Fibroblast of pulmonary artery (primary cell): ENCODE data around the gene OR2Z1.
"Not testable (repeated sequence)": the region's sequence is repeated elsewhere in the genome, so short reads cannot be mapped to it uniquely, and the experiment has no call there.

Experiments
- DNase-seq: peaks from one replicate; pipeline ENCODE4 v3.0.0-alpha.2; 2010; ENCODE audit warnings: low read depth
- H3K4me3 ChIP-seq: replicated peaks from 2 replicates; pipeline ENCODE4 v1.5.1; 2011; ENCODE audit warnings: low read depth, mild to moderate bottlenecking, control low read depth, low read length, moderate library complexity
- CTCF ChIP-seq: IDR thresholded peaks from 2 replicates; pipeline ENCODE4 v1.5.1; 2011; ENCODE audit warnings: mild to moderate bottlenecking, control low read depth, low read length, inconsistent platforms; ENCODE audit errors: missing control alignments

Gene OR2Z1

DNA sequence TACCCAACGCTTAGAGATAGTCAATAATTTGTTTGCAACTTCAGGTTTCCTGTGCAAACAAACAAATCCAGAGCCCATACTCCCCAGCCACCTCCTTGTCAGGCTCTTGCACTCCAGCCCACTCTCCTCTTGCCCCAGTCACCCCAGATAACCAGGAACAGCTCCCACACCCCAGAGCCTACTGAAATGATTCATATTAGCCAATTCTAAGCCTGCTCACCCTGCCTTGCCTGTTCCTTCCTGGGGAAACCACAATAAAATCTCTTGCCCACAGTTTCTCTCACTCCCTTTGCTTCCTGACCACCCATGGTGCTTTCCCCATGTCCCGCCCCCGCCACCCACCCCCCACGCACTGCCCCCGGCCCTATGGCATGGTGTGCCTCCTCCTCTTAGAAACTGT lies 19.1 kb upstream of the OR2Z1 start:
- H3K4me3 ChIP-seq, result no peak overlapping the region
- DNase-seq, result no peak
- no peak for TF ChIP-seq CTCF

- no peak for DNase-seq
- no peak for TF ChIP-seq CTCF
- no peak overlapping the region for H3K4me3 ChIP-seq
Measured at GRCh38 chr19:8703223-8703622, 18.2 kb upstream of the OR2Z1 start.

DNA sequence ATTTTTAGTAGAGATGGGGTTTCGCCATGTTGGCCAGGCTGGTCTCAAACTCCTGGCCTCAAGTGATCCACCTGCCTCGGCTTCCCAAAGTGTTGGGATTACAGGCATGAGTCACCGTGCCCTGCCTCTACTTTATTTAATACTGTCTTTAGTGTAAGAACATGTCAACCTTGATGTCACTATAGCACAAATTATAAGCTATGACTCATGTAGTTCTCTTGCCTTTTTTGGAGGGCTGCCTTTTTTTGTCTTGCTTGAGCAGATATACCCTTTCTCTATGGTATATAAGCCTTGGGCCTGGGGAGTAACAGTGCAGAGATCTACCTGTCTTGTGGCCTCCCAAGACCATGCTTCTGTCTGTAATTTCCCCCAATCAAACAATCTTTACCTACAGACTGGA lies 16.1 kb upstream of the OR2Z1 start:
- not testable (repeated sequence) for DNase-seq

DNA sequence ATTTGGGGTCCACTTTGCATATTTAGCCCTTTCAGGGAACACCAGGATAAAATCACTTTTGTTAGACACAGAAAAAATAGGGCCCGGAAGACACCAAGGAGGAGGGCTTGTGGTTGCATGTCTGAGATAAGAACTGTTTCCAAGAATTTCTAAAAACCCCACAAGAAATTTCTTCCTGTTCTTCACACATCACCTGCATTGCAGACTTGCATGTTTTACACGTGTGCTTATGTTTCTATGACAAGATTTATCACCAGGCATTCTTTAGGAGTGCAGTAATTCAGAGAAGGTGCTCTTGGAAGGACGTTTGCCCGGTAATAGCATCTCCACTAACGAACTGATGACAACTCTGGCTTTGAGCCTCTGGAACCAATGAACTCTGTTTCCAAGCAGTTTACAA lies 15.7 kb upstream of the OR2Z1 start:
- no peak for TF ChIP-seq CTCF
- H3K4me3 ChIP-seq, result no peak overlapping the region
- no peak for DNase-seq

More for the DNA sequence above, 16.1 kb upstream of the OR2Z1 start:
- H3K4me3 ChIP-seq, result not testable (repeated sequence)

DNA sequence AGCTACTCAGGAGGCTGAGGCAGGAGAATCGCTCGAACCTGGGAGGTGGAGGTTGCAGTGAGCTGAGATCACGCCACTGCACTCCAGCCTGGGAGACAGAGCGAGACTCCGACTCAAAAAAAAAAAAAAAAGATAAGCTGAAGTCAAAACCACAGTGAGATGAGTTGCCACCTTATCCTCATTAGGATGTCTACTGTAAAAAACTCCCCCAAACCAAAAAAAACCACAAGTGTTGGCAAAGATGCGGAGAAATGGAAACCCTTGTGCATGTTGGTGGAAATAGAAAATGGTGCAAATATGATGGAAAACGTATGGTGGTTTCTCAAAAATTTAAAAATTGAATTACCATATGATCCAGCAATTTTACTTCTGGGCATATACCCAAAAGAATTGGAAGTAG lies 11.1 kb upstream of the OR2Z1 start:
- not testable (repeated sequence) for DNase-seq

DNA sequence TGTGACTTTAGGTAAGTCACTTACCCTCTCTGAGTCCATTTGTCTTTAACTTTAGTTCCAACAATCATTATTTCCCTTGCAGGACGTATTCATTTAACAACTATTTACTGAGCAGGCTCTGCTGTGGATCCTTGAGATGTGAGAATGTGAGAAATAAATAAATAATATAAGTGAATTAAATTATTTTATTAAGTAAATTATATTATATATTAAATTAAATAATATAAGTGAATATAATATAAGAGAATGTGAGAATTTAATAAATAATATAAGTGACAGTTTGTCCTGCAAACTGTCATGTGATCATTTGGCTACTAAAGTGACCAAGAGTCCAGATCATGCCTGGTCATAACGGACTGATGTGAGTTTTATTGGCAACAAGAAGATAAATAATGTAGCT lies 598 bp downstream of the OR2Z1 start:
- DNase-seq, result no peak
- H3K4me3 ChIP-seq, result no peak overlapping the region
- no peak for TF ChIP-seq CTCF

More for the DNA sequence above, 11.1 kb upstream of the OR2Z1 start:
- H3K4me3 ChIP-seq, result not testable (repeated sequence)

DNA sequence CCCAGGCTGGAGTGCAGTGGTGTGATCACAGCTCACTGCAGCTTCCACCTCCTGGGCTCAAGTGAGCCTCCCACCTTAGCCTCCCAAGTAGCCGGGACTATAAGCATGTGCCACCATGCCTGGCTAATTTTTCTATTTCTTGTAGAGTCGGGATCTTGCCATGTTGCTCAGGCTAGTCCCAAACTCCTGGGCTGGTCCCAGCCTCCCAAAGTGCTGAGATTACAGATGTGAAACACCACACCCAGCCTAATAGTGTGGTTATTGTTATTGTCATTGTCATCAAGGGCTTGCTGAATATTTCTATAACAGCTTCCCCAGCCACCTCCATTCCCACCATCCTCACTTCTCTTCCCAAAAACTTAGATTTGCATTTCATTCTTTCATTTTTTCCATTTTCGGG lies 2.8 kb downstream of the OR2Z1 start:
- no peak for TF ChIP-seq CTCF
- DNase-seq, result no peak
- H3K4me3 ChIP-seq, result no peak overlapping the region

GRCh38 chr19:8731428-8732169 lies 10.2 kb downstream of the OR2Z1 start:
- DNase-seq, result no peak
- H3K4me3 ChIP-seq, result no peak overlapping the region
- no peak for TF ChIP-seq CTCF
